Thyroid gland (tissue), 4 donors: ENCODE measurements around the gene JUN.

Experiments
- CTCF ChIP-seq, 6 experiments: fragments of 200-600 bp in 3 of 6; fragments of 450-650 bp in 3 of 6; sonication (generic) in 3 of 6; IDR thresholded peaks; one replicate each; pipeline ENCODE4 v1.5.1; 2016 to 2019; ENCODE audit warnings: antibody characterized with exemption in 6 of 6, mild to moderate bottlenecking in 2 of 6, inconsistent platforms in 1 of 6, moderate library complexity in 1 of 6
- POLR2A ChIP-seq, 2 donors: fragments of 450-650 bp; IDR thresholded peaks; one replicate each; pipeline ENCODE4 v1.6.1; 2017; ENCODE audit warnings: antibody characterized with exemption in 2 of 2, mild to moderate bottlenecking in 2 of 2, moderate library complexity in 1 of 2

GRCh38 chr1:58767143-58767542, 16.7 kb downstream of the JUN start:
- TF ChIP-seq CTCF (IDR thresholded peaks at IDR 0.05) (no peak), POLR2A (IDR thresholded peaks at IDR 0.05) (no peak)
